Parathyroid adenoma (tissue), 2 donors: ENCODE results near the gene ZNF546.

Experiments
- H2AFZ ChIP-seq: fragments of 300-600 bp; sonication (generic); one replicate; pipeline ENCODE4 v1.7.0; 2017; ENCODE audit warnings: antibody characterized with exemption, mild to moderate bottlenecking
- H3K27ac ChIP-seq: fragments of 300-600 bp; sonication (generic); one replicate; pipeline ENCODE4 v1.7.0; 2017
- H3K27me3 ChIP-seq: fragments of 300-600 bp; sonication (generic); one replicate; pipeline ENCODE4 v1.7.0; 2017; ENCODE audit warnings: low read length; ENCODE audit not compliant: control insufficient read depth, insufficient read depth
- H3K36me3 ChIP-seq: fragments of 300-600 bp; sonication (generic); one replicate; pipeline ENCODE4 v1.7.0; 2017; ENCODE audit warnings: low read length; ENCODE audit not compliant: control insufficient read depth, insufficient read depth
- H3K4me1 ChIP-seq: fragments of 300-600 bp; sonication (generic); one replicate; pipeline ENCODE4 v1.7.0; 2017; ENCODE audit warnings: control low read depth
- H3K4me2 ChIP-seq: fragments of 300-600 bp; sonication (generic); one replicate; pipeline ENCODE4 v1.7.0; 2017; ENCODE audit warnings: low read length
- H3K4me3 ChIP-seq: fragments of 300-600 bp; sonication (generic); one replicate; pipeline ENCODE4 v1.7.0; 2017; ENCODE audit warnings: low read depth, low read length
- H3K79me2 ChIP-seq: fragments of 300-600 bp; sonication (generic); one replicate; pipeline ENCODE4 v1.7.0; 2017; ENCODE audit warnings: control low read depth
- H3K9ac ChIP-seq: fragments of 300-600 bp; sonication (generic); one replicate; pipeline ENCODE4 v1.7.0; 2017; ENCODE audit warnings: mild to moderate bottlenecking
- H3K9me3 ChIP-seq: fragments of 300-600 bp; sonication (generic); one replicate; pipeline ENCODE4 v1.7.0; 2017; ENCODE audit warnings: low read length; ENCODE audit not compliant: control insufficient read depth
- CTCF ChIP-seq: fragments of 300-600 bp; sonication (generic); IDR thresholded peaks from one replicate; pipeline ENCODE4 v1.7.0; 2017; ENCODE audit warnings: antibody characterized with exemption, mild to moderate bottlenecking
- donor health status: primary hyperparathyroidism.

ZNF546 gene

GRCh38 chr19:39967561-39967960 lies 29.3 kb upstream of the ZNF546 start:
- Histone ChIP-seq H3K4me3 (no peak overlapping the region), H2AFZ (no peak overlapping the region), H3K9me3 (no peaks in the 10 kb centered on the region), H3K4me1 (peaks cover 7% of the 10 kb centered on the region), H3K4me2 (no peak overlapping the region), H3K36me3 (no peaks in the 10 kb centered on the region), H3K27me3 (no peaks in the 10 kb centered on the region), H3K9ac (no peak overlapping the region), H3K79me2 (peaks cover 12% of the 10 kb centered on the region), H3K27ac (no peak overlapping the region)
- TF ChIP-seq CTCF: no peak

GRCh38 chr19:39968789-39969188 lies 28.1 kb upstream of the ZNF546 start:
- H3K9ac ChIP-seq: no peak overlapping the region
- no peak overlapping the region for H3K4me3 ChIP-seq
- H3K79me2 ChIP-seq: peaks cover 14% of the 10 kb centered on the region
- H2AFZ ChIP-seq: no peak overlapping the region
- no peaks in the 10 kb centered on the region for H3K9me3 ChIP-seq
- no peak for TF ChIP-seq CTCF
- peaks cover 7% of the 10 kb centered on the region for H3K4me1 ChIP-seq
- H3K27ac ChIP-seq: no peak overlapping the region
- no peak overlapping the region for H3K4me2 ChIP-seq
- H3K36me3 ChIP-seq: no peaks in the 10 kb centered on the region
- H3K27me3 ChIP-seq: no peaks in the 10 kb centered on the region

GRCh38 chr19:39969266-39969665 lies 27.6 kb upstream of the ZNF546 start:
- TF ChIP-seq CTCF: no peak
- Histone ChIP-seq H3K36me3 (no peaks in the 10 kb centered on the region), H3K9ac (no peak overlapping the region), H3K4me1 (peaks cover 7% of the 10 kb centered on the region), H3K9me3 (no peaks in the 10 kb centered on the region), H3K4me2 (no peak overlapping the region), H3K4me3 (no peak overlapping the region), H3K79me2 (peaks cover 14% of the 10 kb centered on the region), H3K27me3 (no peaks in the 10 kb centered on the region), H2AFZ (no peak overlapping the region), H3K27ac (no peak overlapping the region)

- peaks cover 7% of the 10 kb centered on the region for H3K4me1 ChIP-seq
- H2AFZ ChIP-seq: peak overlapping the region; percentile 85
- no peaks in the 10 kb centered on the region for H3K27me3 ChIP-seq
- peak overlapping the region; percentile 5 for H3K9ac ChIP-seq
- peak overlapping the region; percentile 77 for H3K27ac ChIP-seq
- no peak for TF ChIP-seq CTCF
- H3K4me2 ChIP-seq: peak overlapping the region; percentile 70
- no peaks in the 10 kb centered on the region for H3K36me3 ChIP-seq
- peak overlapping the region; percentile 97 for H3K4me3 ChIP-seq
- no peaks in the 10 kb centered on the region for H3K9me3 ChIP-seq
- H3K79me2 ChIP-seq: peaks cover 14% of the 10 kb centered on the region
Measured at GRCh38 chr19:39969681-39970424, 27.0 kb upstream of the ZNF546 start.

- Histone ChIP-seq H2AFZ (peak overlapping the region; percentile 85), H3K9ac (peak overlapping the region; percentile 5), H3K4me2 (peak overlapping the region; percentile 70), H3K27ac (peak overlapping the region; percentile 77), H3K79me2 (peaks cover 14% of the 10 kb centered on the region), H3K4me1 (peaks cover 7% of the 10 kb centered on the region), H3K9me3 (no peaks in the 10 kb centered on the region), H3K4me3 (peak overlapping the region; percentile 97), H3K27me3 (no peaks in the 10 kb centered on the region), H3K36me3 (no peaks in the 10 kb centered on the region)
- no peak for TF ChIP-seq CTCF
Measured at GRCh38 chr19:39970425-39970674, 26.5 kb upstream of the ZNF546 start.
